ENCODE measurements around the gene PAGE1. TPM values are rescaled to one million over a fixed set of nuclear protein-coding genes. Genes with fewer than 3 reads are reported as not detected.

PAGE1 gene
- total RNA-seq, 1 experiment from 2014 or later, result not detected

GRCh38 chrX:49726966-49727365 is 31.2 kb upstream of the PAGE1 start:
- peaks cover 6 to 13% of the 10 kb centered on the region in 2 experiments; a peak in 3 of 4 replicates for H3K4me1 Mint-ChIP-seq
- Histone ChIP-seq H4K91ac (ENCODE audit: insufficient read length, low read depth, low read length) (no peak overlapping the region), H3K18ac (ENCODE audit: insufficient read length, low read depth, low read length) (no peak overlapping the region), H3K27ac (ENCODE audit: insufficient read length, low read depth, low read length) (no peak overlapping the region), H2AFZ (ENCODE audit: low read length) (no peak overlapping the region), H3K79me1 (ENCODE audit: insufficient read depth, low read depth, low read length, poor library complexity, severe bottlenecking) (no peaks in the 10 kb centered on the region), H3K23ac (ENCODE audit: insufficient read length, low read depth, low read length) (no peak overlapping the region), H4K8ac (replicated peaks; ENCODE audit: insufficient read length, low read depth, low read length) (no peak overlapping the region), H4K20me1 (ENCODE audit: control insufficient read depth, insufficient read depth, insufficient read length) (no peaks in the 10 kb centered on the region), H3K4ac (ENCODE audit: low read depth, low read length) (no peak overlapping the region), H3K56ac (ENCODE audit: insufficient read length, low read depth, low read length) (no peak overlapping the region), H2BK12ac (ENCODE audit: insufficient read length, low read depth, low read length) (no peak overlapping the region), H2AK5ac (ENCODE audit: insufficient read length, low read length) (no peak overlapping the region), H3K9ac (ENCODE audit: extremely low read depth, insufficient read length, low read length) (no peak overlapping the region), H2BK15ac (ENCODE audit: low read depth, low read length) (no peak overlapping the region), H3K79me2 (ENCODE audit: insufficient read depth, low read length) (no peaks in the 10 kb centered on the region), H2BK5ac (ENCODE audit: insufficient read length, low read length) (no peak overlapping the region), H3K4me2 (ENCODE audit: insufficient read depth, insufficient read length, low read length) (no peak overlapping the region), H3K14ac (ENCODE audit: insufficient read depth, low read length) (no peak overlapping the region), H3T11ph (ENCODE audit: low read length) (no peak overlapping the region), H4K5ac (ENCODE audit: insufficient read length, low read depth, low read length) (no peak overlapping the region), H2BK20ac (ENCODE audit: low read depth, low read length, poor library complexity, severe bottlenecking) (no peak overlapping the region), H3K9me3 (ENCODE audit: control insufficient read depth, low read depth, low read length) (peaks cover 31% of the 10 kb centered on the region), H3K23me2 (ENCODE audit: insufficient read length, low read depth, low read length, poor library complexity, severe bottlenecking) (no peaks in the 10 kb centered on the region), H2BK120ac (ENCODE audit: low read depth, low read length, poor library complexity, severe bottlenecking) (no peak overlapping the region), H3K27me3 (ENCODE audit: insufficient read depth, low read length) (no peaks in the 10 kb centered on the region), H3K4me1 (ENCODE audit: insufficient read depth, low read length) (no peaks in the 10 kb centered on the region)
- H3K4me3 Mint-ChIP-seq, result no peak overlapping the region
- no peak for DNase-seq
- no CpG with 5 or more reads among the region's 5 CpGs for WGBS (ENCODE audit: extremely low coverage, insufficient read length, low lambda C conversion rate)
- TF ChIP-seq, protein P1, sequence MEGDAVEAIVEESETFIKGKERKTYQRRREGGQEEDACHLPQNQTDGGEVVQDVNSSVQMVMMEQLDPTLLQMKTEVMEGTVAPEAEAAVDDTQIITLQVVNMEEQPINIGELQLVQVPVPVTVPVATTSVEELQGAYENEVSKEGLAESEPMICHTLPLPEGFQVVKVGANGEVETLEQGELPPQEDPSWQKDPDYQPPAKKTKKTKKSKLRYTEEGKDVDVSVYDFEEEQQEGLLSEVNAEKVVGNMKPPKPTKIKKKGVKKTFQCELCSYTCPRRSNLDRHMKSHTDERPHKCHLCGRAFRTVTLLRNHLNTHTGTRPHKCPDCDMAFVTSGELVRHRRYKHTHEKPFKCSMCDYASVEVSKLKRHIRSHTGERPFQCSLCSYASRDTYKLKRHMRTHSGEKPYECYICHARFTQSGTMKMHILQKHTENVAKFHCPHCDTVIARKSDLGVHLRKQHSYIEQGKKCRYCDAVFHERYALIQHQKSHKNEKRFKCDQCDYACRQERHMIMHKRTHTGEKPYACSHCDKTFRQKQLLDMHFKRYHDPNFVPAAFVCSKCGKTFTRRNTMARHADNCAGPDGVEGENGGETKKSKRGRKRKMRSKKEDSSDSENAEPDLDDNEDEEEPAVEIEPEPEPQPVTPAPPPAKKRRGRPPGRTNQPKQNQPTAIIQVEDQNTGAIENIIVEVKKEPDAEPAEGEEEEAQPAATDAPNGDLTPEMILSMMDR (conservative IDR thresholded peaks at IDR 0.05), result no peak
- peaks cover 64 to 69% of the 10 kb centered on the region in 2 experiments for H3K9me3 Mint-ChIP-seq
- peaks cover 0 to 2% (median 0%) of the 10 kb centered on the region in 3 experiments; a peak in 5 of 7 replicates for H3K36me3 Mint-ChIP-seq (ENCODE audit: insufficient read depth in 1 of 3, low read depth in 3 of 3)
- peaks cover 3% of the 10 kb centered on the region; the same call in 1 of the 2 replicates for H3K27me3 Mint-ChIP-seq (ENCODE audit: low read depth)
- H3K27ac Mint-ChIP-seq, result no peak overlapping the region
